KMS-11 (cell line): Measurements from ENCODE around the gene NLGN1.
"Not testable (repeated sequence)": the region's sequence is repeated elsewhere in the genome, so short reads cannot be mapped to it uniquely, and the experiment has no call there.

ENCODE experiments used
- H2AFZ ChIP-seq: fragments of 200-600 bp; sonication (generic); 2 replicates; pipeline ENCODE4 v1.6.1; 2016; ENCODE audit warnings: antibody characterized with exemption, mixed run types, low read depth
- H3K27ac ChIP-seq: fragments of 200-600 bp; sonication (generic); 2 replicates; pipeline ENCODE4 v1.6.1; 2016; ENCODE audit warnings: mild to moderate bottlenecking, mixed run types
- H3K27me3 ChIP-seq: fragments of 200-600 bp; sonication (generic); 2 replicates; pipeline ENCODE4 v1.6.1; 2017; ENCODE audit warnings: mild to moderate bottlenecking, low read depth, mixed run types, moderate library complexity; ENCODE audit not compliant: insufficient read depth
- H3K36me3 ChIP-seq: fragments of 200-600 bp; sonication (generic); 2 replicates; pipeline ENCODE4 v1.6.1; 2017; ENCODE audit warnings: mild to moderate bottlenecking, mixed run types; ENCODE audit not compliant: insufficient read depth
- H3K4me1 ChIP-seq: fragments of 200-600 bp; sonication (generic); 2 replicates; pipeline ENCODE4 v1.6.1; 2016; ENCODE audit warnings: mild to moderate bottlenecking, low read depth, mixed run types; ENCODE audit not compliant: poor library complexity, severe bottlenecking
- H3K4me2 ChIP-seq: fragments of 200-600 bp; sonication (generic); 2 replicates; pipeline ENCODE4 v1.7.0; 2016; ENCODE audit warnings: mild to moderate bottlenecking, mixed run types
- H3K4me3 ChIP-seq: fragments of 200-600 bp; sonication (generic); IDR thresholded peaks from 2 replicates; pipeline ENCODE4 v1.6.1; 2017; ENCODE audit warnings: low read depth, low read length, mixed read lengths; ENCODE audit not compliant: insufficient read depth
- H3K79me2 ChIP-seq: fragments of 200-600 bp; sonication (generic); 2 replicates; pipeline ENCODE4 v1.6.1; 2016; ENCODE audit warnings: low read depth, mixed run types; ENCODE audit not compliant: insufficient read depth
- H3K9ac ChIP-seq: fragments of 200-600 bp; sonication (generic); 2 replicates; pipeline ENCODE4 v1.6.1; 2016; ENCODE audit warnings: mild to moderate bottlenecking, mixed run types
- H4K20me1 ChIP-seq: fragments of 200-600 bp; sonication (generic); 2 replicates; pipeline ENCODE4 v1.6.1; 2016; ENCODE audit warnings: mild to moderate bottlenecking, mixed run types; ENCODE audit not compliant: insufficient read depth
- CTCF ChIP-seq: fragments of 200-600 bp; sonication (generic); conservative IDR thresholded peaks from 2 replicates; pipeline ENCODE4 v1.6.1; 2017; ENCODE audit warnings: low read depth, mild to moderate bottlenecking, antibody characterized with exemption, low read length, moderate library complexity, mixed read lengths

Gene NLGN1

GRCh38 chr3:174204765-174205164, 807.2 kb downstream of the NLGN1 start:
- no peaks in the 10 kb centered on the region for H3K36me3 ChIP-seq
- H3K9ac ChIP-seq = no peak overlapping the region
- no peaks in the 10 kb centered on the region for H3K4me1 ChIP-seq
- no peaks in the 10 kb centered on the region for H4K20me1 ChIP-seq
- H2AFZ ChIP-seq = no peak overlapping the region
- H3K4me2 ChIP-seq = no peak overlapping the region
- H3K27ac ChIP-seq = no peak overlapping the region
- H3K79me2 ChIP-seq = no peaks in the 10 kb centered on the region
- no peak overlapping the region for H3K4me3 ChIP-seq
- TF ChIP-seq CTCF = no peak
- H3K27me3 ChIP-seq = no peaks in the 10 kb centered on the region

GRCh38 chr3:174206607-174207192, 809.2 kb downstream of the NLGN1 start:
- H2AFZ ChIP-seq = no peak overlapping the region
- no peak overlapping the region for H3K27ac ChIP-seq
- no peaks in the 10 kb centered on the region for H3K27me3 ChIP-seq
- H3K9ac ChIP-seq = no peak overlapping the region
- H4K20me1 ChIP-seq = no peaks in the 10 kb centered on the region
- H3K4me2 ChIP-seq = no peak overlapping the region
- no peak overlapping the region for H3K4me3 ChIP-seq
- H3K36me3 ChIP-seq = no peaks in the 10 kb centered on the region
- no peaks in the 10 kb centered on the region for H3K79me2 ChIP-seq
- no peak for TF ChIP-seq CTCF
- no peaks in the 10 kb centered on the region for H3K4me1 ChIP-seq

- no peak overlapping the region for H3K4me3 ChIP-seq
- no peak for TF ChIP-seq CTCF
- no peak overlapping the region for H2AFZ ChIP-seq
- H3K79me2 ChIP-seq = no peaks in the 10 kb centered on the region
- no peak overlapping the region for H3K9ac ChIP-seq
- no peak overlapping the region for H3K27ac ChIP-seq
- H3K27me3 ChIP-seq = no peaks in the 10 kb centered on the region
- no peaks in the 10 kb centered on the region for H3K4me1 ChIP-seq
- no peak overlapping the region for H3K4me2 ChIP-seq
- H4K20me1 ChIP-seq = no peaks in the 10 kb centered on the region
- H3K36me3 ChIP-seq = no peaks in the 10 kb centered on the region
These were observed 810.6 kb downstream of the NLGN1 start for GRCh38 chr3:174208161-174208560.

- H2AFZ ChIP-seq, H3K9ac ChIP-seq, H3K27me3 ChIP-seq: not testable (repeated sequence)
These were observed 814.4 kb downstream of the NLGN1 start for GRCh38 chr3:174211896-174212295.

GRCh38 chr3:174215456-174215855, 817.9 kb downstream of the NLGN1 start:
- no peaks in the 10 kb centered on the region for H4K20me1 ChIP-seq
- no peaks in the 10 kb centered on the region for H3K27me3 ChIP-seq
- H3K36me3 ChIP-seq = no peaks in the 10 kb centered on the region
- no peak overlapping the region for H3K4me3 ChIP-seq
- H3K4me2 ChIP-seq = no peak overlapping the region
- no peak overlapping the region for H2AFZ ChIP-seq
- H3K9ac ChIP-seq = no peak overlapping the region
- no peak for TF ChIP-seq CTCF
- no peaks in the 10 kb centered on the region for H3K79me2 ChIP-seq
- H3K4me1 ChIP-seq = no peaks in the 10 kb centered on the region
- no peak overlapping the region for H3K27ac ChIP-seq

More at GRCh38 chr3:174211896-174212295, 814.4 kb downstream of the NLGN1 start:
- H3K27ac ChIP-seq, H3K4me2 ChIP-seq, H3K4me3 ChIP-seq, H4K20me1 ChIP-seq, H3K4me1 ChIP-seq, H3K79me2 ChIP-seq, H3K36me3 ChIP-seq: not testable (repeated sequence)
